Smooth muscle cell (in vitro differentiated cells): ENCODE results near the gene DNAAF8. TPM values are rescaled to one million over a fixed set of nuclear protein-coding genes. Genes with fewer than 3 reads are reported as not detected.

Experiments used
- DNase-seq: peaks from one replicate; lab custom pipeline; 2025; ENCODE audit not compliant: unreplicated experiment; lab: John Stamatoyannopoulos, UW
- H2AFZ ChIP-seq: fragments of 200-600 bp; sonication (generic); 2 replicates; pipeline ENCODE4 v1.6.0; 2016; ENCODE audit warnings: antibody characterized with exemption, low read depth, mild to moderate bottlenecking
- H3F3A ChIP-seq: fragments of 200-600 bp; sonication (generic); 2 replicates; pipeline ENCODE4 v1.6.0; 2017; ENCODE audit warnings: antibody characterized with exemption, low read depth
- H3K27ac ChIP-seq: fragments of 200-600 bp; sonication (generic); 2 replicates; pipeline ENCODE4 v1.5.1; 2016; ENCODE audit warnings: low read depth, mild to moderate bottlenecking
- H3K27me3 ChIP-seq: fragments of 200-600 bp; sonication (generic); 2 replicates; pipeline ENCODE4 v1.6.1; 2016; ENCODE audit warnings: low read depth, mild to moderate bottlenecking
- H3K36me3 ChIP-seq: fragments of 200-600 bp; sonication (generic); 2 replicates; pipeline ENCODE4 v1.5.1; 2016; ENCODE audit warnings: low read depth
- H3K4me1 ChIP-seq: fragments of 200-600 bp; sonication (generic); 2 replicates; pipeline ENCODE4 v1.5.1; 2016; ENCODE audit warnings: low read depth
- H3K4me2 ChIP-seq: fragments of 200-600 bp; sonication (generic); 2 replicates; pipeline ENCODE4 v1.6.0; 2016; ENCODE audit warnings: mild to moderate bottlenecking
- H3K4me3 ChIP-seq: fragments of 200-600 bp; sonication (generic); 2 replicates; pipeline ENCODE4 v1.5.1; 2016; ENCODE audit warnings: mild to moderate bottlenecking
- H3K79me2 ChIP-seq: fragments of 200-600 bp; sonication (generic); 2 replicates; pipeline ENCODE4 v1.6.0; 2016; ENCODE audit warnings: low read depth, mild to moderate bottlenecking
- H3K9ac ChIP-seq: fragments of 200-600 bp; sonication (generic); 2 replicates; pipeline ENCODE4 v1.6.0; 2016; ENCODE audit warnings: low read depth
- H3K9me3 ChIP-seq: fragments of 200-600 bp; sonication (generic); replicated peaks from 2 replicates; pipeline ENCODE4 v1.5.1; 2016; ENCODE audit warnings: low read depth
- H4K20me1 ChIP-seq: fragments of 200-600 bp; sonication (generic); 2 replicates; pipeline ENCODE4 v1.6.0; 2016; ENCODE audit warnings: low read depth
- CTCF ChIP-seq: fragments of 200-600 bp; sonication (generic); IDR thresholded peaks from 2 replicates; pipeline ENCODE4 v1.5.1; 2017; ENCODE audit warnings: borderline replicate concordance, mild to moderate bottlenecking, antibody characterized with exemption; ENCODE audit not compliant: insufficient read depth, poor library complexity, severe bottlenecking
- WGBS: methylation state at CpG from one replicate; pipeline ENCODE4 v1.1.7; 2016; ENCODE audit warnings: low lambda C conversion rate; 5-methylcytosine and 5-hydroxymethylcytosine counted together
- polyA plus RNA-seq: library from polyadenylated mRNA; unstranded; fragments of >200 nt; fragmentation: Nextera tagmentation; extraction: Ambion mirVana; gene quantifications from 2 replicates; pipeline ENCODE4 v1.2.1, GENCODE V29; 2016
- total RNA-seq: library from RNA; depleted of rRNA; stranded (reverse); fragments of >200 nt; gene quantifications from 2 replicates; pipeline ENCODE4 v1.2.3, GENCODE V29; 2014

The DNAAF8 gene
- total and polyA plus RNA-seq, 2 experiments from 2014 or later: 2.9 TPM; not detected in 1

GRCh38 chr16:4755687-4756086 lies 21.4 kb downstream of the DNAAF8 start:
- no peak overlapping the region for H3K9ac ChIP-seq
- no peak overlapping the region for H3K27ac ChIP-seq
- over 99% methylated on average over 6 of the region's 6 CpGs for WGBS
- peaks cover 7% of the 10 kb centered on the region for H3K36me3 ChIP-seq
- H3F3A ChIP-seq: no peaks in the 10 kb centered on the region
- no peaks in the 10 kb centered on the region for H3K4me1 ChIP-seq
- peaks cover 8% of the 10 kb centered on the region for H3K79me2 ChIP-seq
- no peak overlapping the region for H3K4me2 ChIP-seq
- no peak overlapping the region for H2AFZ ChIP-seq
- no peaks in the 10 kb centered on the region for H3K27me3 ChIP-seq
- DNase-seq: no peak
- H4K20me1 ChIP-seq: peaks cover 7% of the 10 kb centered on the region
- TF ChIP-seq CTCF: no peak
- no peak overlapping the region for H3K4me3 ChIP-seq
- H3K9me3 ChIP-seq: no peaks in the 10 kb centered on the region

DNA sequence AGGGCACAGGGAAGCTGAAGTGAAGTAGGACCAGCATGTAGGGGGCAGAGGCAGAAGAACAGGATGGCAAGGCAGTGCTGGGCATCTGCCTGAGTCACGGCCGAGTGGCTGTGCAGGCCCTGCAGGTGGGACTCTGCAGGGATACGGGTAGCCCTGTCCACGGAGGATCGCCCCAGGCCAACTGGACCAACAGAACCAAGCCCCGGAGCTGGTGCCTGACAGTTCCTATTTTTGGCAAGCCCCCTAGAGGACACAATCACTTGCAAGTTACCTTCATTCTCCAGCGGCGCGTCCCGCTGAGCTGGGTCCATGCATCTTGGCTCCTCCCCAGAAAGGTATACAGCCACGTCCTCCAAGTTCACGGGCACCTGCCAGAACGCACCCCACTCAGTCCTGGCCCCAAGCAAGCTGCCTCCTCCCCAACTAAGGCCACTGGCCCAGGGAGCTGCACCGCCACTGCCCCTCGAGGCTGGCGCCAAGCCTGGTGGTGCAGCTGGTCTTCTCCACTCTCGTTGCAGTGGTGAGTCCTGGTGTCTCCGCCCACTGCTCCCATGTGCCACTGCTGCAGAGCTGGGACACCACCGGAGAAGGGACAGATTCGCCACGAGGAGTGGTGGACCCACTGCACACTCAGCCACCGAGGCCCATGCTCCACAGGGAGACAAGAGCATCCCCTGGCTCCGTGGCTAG lies 26.0 kb downstream of the DNAAF8 start:
- Histone ChIP-seq H3K27ac (no peak overlapping the region), H3K9ac (no peak overlapping the region), H3K4me1 (no peaks in the 10 kb centered on the region), H3K27me3 (no peaks in the 10 kb centered on the region), H2AFZ (no peak overlapping the region), H3K9me3 (no peaks in the 10 kb centered on the region), H4K20me1 (no peaks in the 10 kb centered on the region), H3K79me2 (peaks cover 11% of the 10 kb centered on the region), H3K4me2 (no peak overlapping the region), H3F3A (no peaks in the 10 kb centered on the region), H3K4me3 (no peak overlapping the region), H3K36me3 (peaks cover 6% of the 10 kb centered on the region)
- no peak for DNase-seq
- no peak for TF ChIP-seq CTCF
- WGBS: 94% methylated on average over 23 of the region's 23 CpGs

GRCh38 chr16:4762205-4762604 lies 27.9 kb downstream of the DNAAF8 start:
- peaks cover 23% of the 10 kb centered on the region for H3K79me2 ChIP-seq
- no peak overlapping the region for H2AFZ ChIP-seq
- no peak overlapping the region for H3K9ac ChIP-seq
- WGBS: 99% methylated on average over 9 of the region's 9 CpGs
- H3K36me3 ChIP-seq: no peaks in the 10 kb centered on the region
- no peak for DNase-seq
- H3K9me3 ChIP-seq: no peaks in the 10 kb centered on the region
- H3K27ac ChIP-seq: no peak overlapping the region
- H3K4me1 ChIP-seq: peaks cover 5% of the 10 kb centered on the region
- H3K27me3 ChIP-seq: no peaks in the 10 kb centered on the region
- H3F3A ChIP-seq: no peaks in the 10 kb centered on the region
- H3K4me3 ChIP-seq: no peak overlapping the region
- H3K4me2 ChIP-seq: no peak overlapping the region
- H4K20me1 ChIP-seq: no peaks in the 10 kb centered on the region
- TF ChIP-seq CTCF: no peak

DNA sequence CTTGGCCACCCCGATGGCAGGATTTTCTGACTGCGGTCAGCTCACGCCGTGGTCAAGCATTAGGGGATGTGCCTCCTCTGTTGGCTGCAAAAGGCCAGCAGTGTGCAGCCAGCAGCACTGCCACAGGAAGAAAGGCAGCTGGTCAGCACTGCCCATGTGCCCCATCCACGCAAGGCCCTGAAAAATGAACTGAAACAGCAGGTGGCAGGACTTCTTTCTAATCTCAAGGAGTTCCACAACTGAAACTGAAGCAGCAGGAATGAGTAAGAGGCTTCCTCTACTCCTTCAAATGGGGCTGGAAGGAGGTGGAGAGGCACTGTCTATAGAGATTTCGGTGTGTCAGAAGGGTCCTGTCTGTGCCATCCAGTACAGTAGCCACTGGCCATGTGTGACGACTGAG lies 29.5 kb downstream of the DNAAF8 start:
- H3K79me2 ChIP-seq: peaks cover 23% of the 10 kb centered on the region
- no peak for TF ChIP-seq CTCF
- over 99% methylated on average over 7 of the region's 7 CpGs for WGBS
- H3K4me3 ChIP-seq: no peak overlapping the region
- peaks cover 14% of the 10 kb centered on the region for H3K4me1 ChIP-seq
- H3K36me3 ChIP-seq: no peaks in the 10 kb centered on the region
- no peak overlapping the region for H3K27ac ChIP-seq
- H3F3A ChIP-seq: peaks cover 9% of the 10 kb centered on the region
- no peaks in the 10 kb centered on the region for H3K27me3 ChIP-seq
- no peaks in the 10 kb centered on the region for H3K9me3 ChIP-seq
- no peak overlapping the region for H2AFZ ChIP-seq
- no peak overlapping the region for H3K4me2 ChIP-seq
- no peaks in the 10 kb centered on the region for H4K20me1 ChIP-seq
- H3K9ac ChIP-seq: no peak overlapping the region
- no peak for DNase-seq
